ENCODE data around the gene ZSWIM4. TPM values are rescaled to one million over a fixed set of nuclear protein-coding genes. Genes with fewer than 3 reads are reported as not detected.
A peak's percentile ranks its signal among the peaks of the same experiment; 100 is the strongest.

Gene ZSWIM4
- total and polyA plus RNA-seq, 9 donors, result 1.2 to 7.9 (median 4.3) TPM

GRCh38 chr19:13840305-13841085 is 45.3 kb downstream of the ZSWIM4 start:
- no peaks in the 10 kb centered on the region for H3K27me3 ChIP-seq
- H3K36me3 ChIP-seq, result no peaks in the 10 kb centered on the region
- peak in 2 of 5 donors; percentile 46 to 55 for DNase-seq
- peak overlapping the region; percentile 68 to 98 for H3K27ac ChIP-seq
- H3K4me3 ChIP-seq, result peak overlapping the region; percentile 66
- intact Hi-C loops (cut with DNase I), result loop anchor here in 3 of 4 donors (5.0 to 10.0 kb wide), 3 partner anchors 43 to 1056 kb away; partner anchors contain the start of gene ZSWIM4 (in 2 of the 3)
- peaks cover 24% of the 10 kb centered on the region for H3K4me1 ChIP-seq (ENCODE audit: insufficient read depth)
- no peaks in the 10 kb centered on the region for H3K9me3 ChIP-seq
- no peak for TF ChIP-seq POLR2A (IDR thresholded peaks at IDR 0.05)
- TF ChIP-seq CTCF (IDR thresholded peaks at IDR 0.05), result no peak
- TF ChIP-seq EP300 (IDR thresholded peaks at IDR 0.05), result no peak
- WGBS, 3 donors, result 62 to 70% (median 67%) methylated on average over 23 of the region's 23 CpGs

GRCh38 chr19:13841086-13841961 is 46.1 kb downstream of the ZSWIM4 start:
- intact Hi-C loops (cut with DNase I), result loop anchor here in 3 of 4 donors (5.0 to 10.0 kb wide), 3 partner anchors 44 to 1057 kb away; partner anchors contain the start of gene ZSWIM4 (in 2 of the 3)
- Histone ChIP-seq H3K9me3 (no peaks in the 10 kb centered on the region), H3K4me1 (ENCODE audit: insufficient read depth) (peaks cover 21% of the 10 kb centered on the region), H3K4me3 (peak overlapping the region; percentile 66), H3K27me3 (no peaks in the 10 kb centered on the region), H3K27ac (peak overlapping the region; percentile 94 to 98), H3K36me3 (no peaks in the 10 kb centered on the region)
- DNase-seq, result peak in 2 of 5 donors; percentile 50 to 63
- TF ChIP-seq CTCF (IDR thresholded peaks at IDR 0.05) (no peak), EP300 (IDR thresholded peaks at IDR 0.05) (no peak), POLR2A (IDR thresholded peaks at IDR 0.05) (peak; percentile 25)
- 47 to 56% (median 51%) methylated on average over 24 to 26 of the region's 26 CpGs for WGBS, 3 donors

GRCh38 chr19:13841962-13842290 is 46.7 kb downstream of the ZSWIM4 start:
- Histone ChIP-seq H3K27me3 (no peaks in the 10 kb centered on the region), H3K4me1 (ENCODE audit: insufficient read depth) (peaks cover 25% of the 10 kb centered on the region), H3K4me3 (peak overlapping the region; percentile 66), H3K36me3 (no peaks in the 10 kb centered on the region), H3K9me3 (no peaks in the 10 kb centered on the region), H3K27ac (peak overlapping the region; percentile 94 to 98)
- peak in 1 of 5 donors; percentile 52 for DNase-seq
- TF ChIP-seq POLR2A (IDR thresholded peaks at IDR 0.05), result no peak
- TF ChIP-seq CTCF (IDR thresholded peaks at IDR 0.05), result no peak
- TF ChIP-seq EP300 (IDR thresholded peaks at IDR 0.05), result no peak
- 2 to 10% (median 6%) methylated on average over 9 to 11 of the region's 11 CpGs for WGBS, 3 donors
- intact Hi-C loops (cut with DNase I), result loop anchor here in 3 of 4 donors (5.0 to 10.0 kb wide), 3 partner anchors 45 to 1057 kb away; partner anchors contain the start of gene ZSWIM4 (in 2 of the 3)

Data from ovary (tissue), 9 donors.